Right lobe of liver (tissue), 6 donors: ENCODE data around the gene PLIN3. TPM values are rescaled to one million over a fixed set of nuclear protein-coding genes. Genes with fewer than 3 reads are reported as not detected.

Source experiments
- ATAC-seq, 4 donors: fragments of 200-7000 bp; cut with Tn5 transposase; one replicate each; pipeline ENCODE4 v1.9.1; 2020; ENCODE audit warnings: mild to moderate bottlenecking in 4 of 4, moderate library complexity in 4 of 4
- DNase-seq, 3 donors: peaks; one replicate each; pipeline ENCODE4 v3.0.0-alpha.2; 2020
- H3K27ac ChIP-seq, 3 donors: fragments of 200-600 bp; one replicate each; pipeline ENCODE4 v1.8.0; 2022
- H3K27me3 ChIP-seq, 2 donors: fragments of 200-600 bp; one replicate each; pipeline ENCODE4 v1.8.0; 2022
- H3K36me3 ChIP-seq, 4 donors: fragments of 200-600 bp; sonication (generic) in 1 of 4; one replicate each; pipeline versions ENCODE4 v1.5.1 to v1.8.0; 2017 to 2022; ENCODE audit warnings: control low read depth in 1 of 4
- H3K4me1 ChIP-seq, 4 donors: fragments of 200-600 bp; sonication (generic) in 1 of 4; one replicate each; pipeline versions ENCODE4 v1.5.1 to v1.8.0; 2017 to 2022; ENCODE audit warnings: control low read depth in 1 of 4
- H3K4me3 ChIP-seq, 3 donors: fragments of 200-600 bp; one replicate each; pipeline ENCODE4 v1.8.0; 2022
- H3K9me3 ChIP-seq, 4 donors: fragments of 200-600 bp; sonication (generic) in 1 of 4; one replicate each; pipeline versions ENCODE4 v1.5.1 to v1.8.0; 2017 to 2022; ENCODE audit warnings: control low read depth in 1 of 4
- CTCF ChIP-seq, 4 donors: fragments of 200-600 bp in 3 of 4; fragments of 450-650 bp in 1 of 4; IDR thresholded peaks; one replicate each; pipeline versions ENCODE4 v1.5.1 to v1.8.0; 2016 to 2022; ENCODE audit warnings: antibody characterized with exemption in 4 of 4, mild to moderate bottlenecking in 2 of 4
- POLR2A ChIP-seq: fragments of 450-650 bp; IDR thresholded peaks from one replicate; pipeline ENCODE4 v1.6.1; 2017; ENCODE audit warnings: antibody characterized with exemption, mild to moderate bottlenecking
- WGBS: methylation state at CpG from one replicate; pipeline ENCODE4 v1.1.6; 2018; ENCODE audit warnings: low coverage, low lambda C conversion rate; ENCODE audit not compliant: insufficient coverage; ENCODE audit errors: missing lambda C conversion rate; 5-methylcytosine and 5-hydroxymethylcytosine counted together
- intact Hi-C, 2 donors: fragments of 100-400 bp; cut with DNase I; formaldehyde crosslinking; loops; one replicate each; pipeline versions ENCODE4 v1.11.2 to v1.14.1; 2022
- total RNA-seq, 6 experiments: library from RNA; depleted of rRNA in 2 of 6; stranded (reverse); fragments of >200 nt in 2 of 6; fragmentation: NEBNext Ultra II Directional in 3 of 6; extraction: Animal tissue kit (Norgen Biotek cat#: 25700) in 3 of 6; gene quantifications; one replicate each; pipeline versions ENCODE4 v1.1.0 to v1.2.4, GENCODE V29; 2016 to 2023
- donor health status: DM: no; HTN: yes; CAD: no.
- donor health status: DM: no; HTN: no; CAD: no.
- donor health status: DM: no; HTN: no; CAD: no.
- donor health status: DM: no; HTN: yes; CAD: no.
- donor health status: DM: no; HTN: yes; CAD: no.

The PLIN3 gene
- total RNA-seq, 6 experiments from 2014 or later = 10.8 to 53.9 (median 19.6) TPM

- Histone ChIP-seq H3K27me3 (no peaks in the 10 kb centered on the region), H3K36me3 (no peaks in the 10 kb centered on the region), H3K4me1 (peaks cover 0 to 34% (median 9%) of the 10 kb centered on the region in 4 donors), H3K27ac (peak within 1 kb of the TSS; percentile 94 to 100 (median 94)), H3K9me3 (no peaks in the 10 kb centered on the region), H3K4me3 (peak within 1 kb of the TSS; percentile 66 to 97 (median 87))
- WGBS = 2% methylated on average over 14 of the region's 52 CpGs
- peak; percentile 81 to 93 (median 88) for ATAC-seq
- intact Hi-C loops = no loop called here
- DNase-seq = peak; percentile 90 to 91 (median 90)
- TF ChIP-seq POLR2A (peak; percentile 86), CTCF (IDR thresholded peaks at IDR 0.05) (no peak)
Observed at GRCh38 chr19:4831304-4831978, 36.0 kb downstream of the PLIN3 start, which contains the start of gene TICAM1. TSS of gene TICAM1 (minus strand) at chr19:4831712. CDS start at chr19:4818377, 13,335 bp downstream.

GRCh38 chr19:4830768-4831265 lies 36.6 kb downstream of the PLIN3 start:
- no peak for DNase-seq
- ATAC-seq = peak in 3 of 4 donors; percentile 2 to 7 (median 4)
- H3K4me3 ChIP-seq = peak overlapping the region; percentile 66 to 97 (median 87)
- no peaks in the 10 kb centered on the region for H3K36me3 ChIP-seq
- H3K27me3 ChIP-seq = no peaks in the 10 kb centered on the region
- peak overlapping the region; percentile 94 to 100 (median 94) for H3K27ac ChIP-seq
- H3K4me1 ChIP-seq = peaks cover 0 to 34% (median 9%) of the 10 kb centered on the region in 4 donors
- H3K9me3 ChIP-seq = no peaks in the 10 kb centered on the region
- intact Hi-C loops = no loop called here
- WGBS = 10% methylated on average over 6 of the region's 6 CpGs
- no peak for TF ChIP-seq CTCF (IDR thresholded peaks at IDR 0.05)
- TF ChIP-seq POLR2A = no peak

- H3K27ac ChIP-seq = peak overlapping the region; percentile 94 to 100 (median 94)
- no peaks in the 10 kb centered on the region for H3K9me3 ChIP-seq
- peaks cover 0 to 34% (median 9%) of the 10 kb centered on the region in 4 donors for H3K4me1 ChIP-seq
- WGBS = 49% methylated on average over 6 of the region's 6 CpGs
- H3K27me3 ChIP-seq = no peaks in the 10 kb centered on the region
- intact Hi-C loops = no loop called here
- ATAC-seq (no peak), DNase-seq (no peak)
- H3K4me3 ChIP-seq = peak overlapping the region; percentile 66 to 97 (median 87)
- H3K36me3 ChIP-seq = no peaks in the 10 kb centered on the region
- TF ChIP-seq POLR2A (no peak), CTCF (IDR thresholded peaks at IDR 0.05) (no peak)
Observed at GRCh38 chr19:4830332-4830731, 37.1 kb downstream of the PLIN3 start.

- H3K27me3 ChIP-seq = no peaks in the 10 kb centered on the region
- TF ChIP-seq CTCF (IDR thresholded peaks at IDR 0.05) (peak; percentile 15 to 39 (median 26)), POLR2A (no peak)
- peak overlapping the region; percentile 94 to 100 (median 94) for H3K27ac ChIP-seq
- WGBS = 17% methylated on average over 10 of the region's 16 CpGs
- H3K36me3 ChIP-seq = no peaks in the 10 kb centered on the region
- ATAC-seq = peak; percentile 61 to 73 (median 68)
- peak overlapping the region; percentile 66 to 97 (median 87) for H3K4me3 ChIP-seq
- peaks cover 0 to 34% (median 9%) of the 10 kb centered on the region in 4 donors for H3K4me1 ChIP-seq
- DNase-seq = peak; percentile 70 to 85 (median 83)
- no peaks in the 10 kb centered on the region for H3K9me3 ChIP-seq
- intact Hi-C loops = no loop called here
Observed at GRCh38 chr19:4829001-4829712, 38.3 kb downstream of the PLIN3 start.
